K562 (cell line): Measurements from ENCODE around the gene CHD3. TPM values are rescaled to one million over a fixed set of nuclear protein-coding genes. Genes with fewer than 3 reads are reported as not detected.

ENCODE experiments used
- ATAC-seq: fragments of 200-7000 bp; cut with Tn5 transposase; 3 replicates; pipeline ENCODE4 v1.9.1; 2020; ENCODE audit warnings: moderate library complexity
- BruUV-seq: library from RNA; stranded (reverse); fragments of 400-500 nt; replicated peaks from 2 replicates; lab custom pipeline; 2021; lab: Mats Ljungman, UMichigan
- CTCF ChIA-PET: fragments of 300-600 bp; formaldehyde crosslinking; extraction: SDS; loops from one replicate; lab custom pipeline; 2021; ENCODE audit warnings: low intra/inter-chr PET ratio; lab: Yijun Ruan, JAX
- POLR2A ChIA-PET: fragments of 300-600, 350-650 bp; sonication (Branson Sonifier 250); formaldehyde crosslinking; extraction: SDS; loops from one replicate; lab custom pipeline; 2021; ENCODE audit warnings: antibody characterized with exemption, inconsistent platforms; lab: Yijun Ruan, JAX
- DNase-seq, 4 experiments: peaks; one replicate each; pipeline versions ENCODE4 v3.0.0 to v3.0.0-alpha.2; 2011 to 2018; ENCODE audit warnings: low spot score in 3 of 4, mixed read lengths in 3 of 4; ENCODE audit errors: extremely low read depth in 1 of 4
- FAIRE-seq: peaks from 2 replicates; lab custom pipeline; 2011; peaks lifted over from hg19 to GRCh38; lab: Jason Lieb, UNC
- H2AFZ ChIP-seq: 2 replicates; pipeline ENCODE4 v1.6.0; 2011; ENCODE audit warnings: low read depth, low read length, control low read depth, inconsistent platforms
- H3K27ac ChIP-seq: fragments of 200-600 bp; 3 replicates; pipeline ENCODE4 v1.8.0; 2011; ENCODE audit warnings: low read depth, mild to moderate bottlenecking, control low read depth, inconsistent platforms, low read length, moderate library complexity, mixed read lengths; ENCODE audit errors: extremely low read depth
- H3K27me3 ChIP-seq, 2 experiments: fragments of 300-600 bp in 1 of 2; 2 replicates in 1 of 2; 3 replicates in 1 of 2; pipeline versions ENCODE4 v1.6.0 to v1.8.0; 2011; ENCODE audit warnings: inconsistent platforms in 2 of 2, low read length in 2 of 2, mild to moderate bottlenecking in 1 of 2, mixed read lengths in 1 of 2, moderate library complexity in 1 of 2; ENCODE audit not compliant: control insufficient read depth in 2 of 2, insufficient read depth in 2 of 2
- H3K36me3 ChIP-seq: fragments of 300-600 bp; 3 replicates; pipeline ENCODE4 v1.8.0; 2011; ENCODE audit warnings: mild to moderate bottlenecking, low read length, inconsistent platforms; ENCODE audit not compliant: control insufficient read depth, insufficient read depth
- H3K4me1 ChIP-seq, 2 experiments: fragments of 200-600 bp in 1 of 2; replicated peaks in 1 of 2; 2 replicates in 1 of 2; 3 replicates in 1 of 2; pipeline versions ENCODE4 v1.5.1 to v1.8.0; 2011; ENCODE audit warnings: inconsistent platforms in 2 of 2, low read length in 2 of 2, mild to moderate bottlenecking in 1 of 2, mixed read lengths in 1 of 2, moderate library complexity in 1 of 2; ENCODE audit not compliant: control insufficient read depth in 2 of 2, insufficient read depth in 2 of 2
- H3K4me2 ChIP-seq: 2 replicates; pipeline ENCODE4 v1.6.1; 2011; ENCODE audit warnings: low read length, control low read depth, inconsistent platforms, mixed read lengths; ENCODE audit not compliant: insufficient read depth
- H3K4me3 ChIP-seq: fragments of 200-600 bp; sonication (generic), shearing (Covaris generic); 2 replicates; pipeline ENCODE4 v1.5.1; 2016; ENCODE audit warnings: control low read depth, inconsistent platforms
- H3K79me2 ChIP-seq: fragments of 200-600 bp; 3 replicates; pipeline ENCODE4 v1.8.0; 2011; ENCODE audit warnings: low read length, inconsistent platforms; ENCODE audit not compliant: control insufficient read depth, insufficient read depth
- H3K9ac ChIP-seq, 2 experiments: 2 replicates each; pipeline versions ENCODE4 v1.6.0 to v1.6.1; 2011; ENCODE audit warnings: low read depth in 2 of 2, low read length in 2 of 2, control low read depth in 1 of 2, inconsistent platforms in 1 of 2, mild to moderate bottlenecking in 1 of 2, mixed read lengths in 1 of 2; ENCODE audit not compliant: insufficient read depth in 1 of 2
- H3K9me1 ChIP-seq: one replicate; pipeline ENCODE4 v1.6.0; 2011; ENCODE audit warnings: inconsistent platforms, mild to moderate bottlenecking, low read length, moderate library complexity; ENCODE audit not compliant: control insufficient read depth, insufficient read depth
- H3K9me3 ChIP-seq: replicated peaks from 2 replicates; pipeline ENCODE4 v1.5.1; 2011; ENCODE audit warnings: low read depth, low read length, inconsistent platforms; ENCODE audit not compliant: control insufficient read depth, insufficient read depth
- H4K20me1 ChIP-seq: replicated peaks from 2 replicates; pipeline ENCODE4 v1.6.1; 2011; ENCODE audit warnings: low read length, inconsistent platforms, mixed read lengths; ENCODE audit not compliant: control insufficient read depth, insufficient read depth
- GABPB2 ChIP-seq: fragments of 250-450 bp; sonication (Bioruptor Pico); conservative IDR thresholded peaks from 2 replicates; pipeline ENCODE4 v1.5.1; 2021; ENCODE audit warnings: mild to moderate bottlenecking
- NR2C1 ChIP-seq, 2 experiments: fragments of 450-650 bp; IDR thresholded peaks; 2 replicates each; pipeline ENCODE4 v1.6.1; 2017; ENCODE audit warnings: mild to moderate bottlenecking in 2 of 2, antibody characterized with exemption in 1 of 2, inconsistent platforms in 1 of 2, missing compliant biosample characterization in 1 of 2, missing genetic modification characterization in 1 of 2
- POLR2G ChIP-seq: fragments of 200-400 bp; formaldehyde crosslinking; IDR thresholded peaks from 2 replicates; pipeline ENCODE4 v1.6.1; 2017; ENCODE audit warnings: low read depth, mild to moderate bottlenecking, antibody characterized with exemption, low read length, moderate library complexity
- RBFOX2 ChIP-seq: fragments of 200-400 bp; formaldehyde crosslinking; IDR thresholded peaks from 2 replicates; pipeline ENCODE4 v1.6.1; 2017; ENCODE audit warnings: low read depth, mild to moderate bottlenecking, low read length, moderate library complexity
- WGBS: fragments of 100-300 bp; shearing (Covaris generic); methylation state at CpG from one replicate; pipeline ENCODE4 v1.1.6; 2016; ENCODE audit warnings: low coverage, mixed read lengths; ENCODE audit not compliant: insufficient coverage; ENCODE audit errors: missing lambda C conversion rate; 5-methylcytosine and 5-hydroxymethylcytosine counted together
- in situ Hi-C: fragments of 300-500 bp; cut with MboI; formaldehyde crosslinking; loops from 4 replicates; pipeline ENCODE4 v1.15.0; 2018; ENCODE audit warnings: inconsistent platforms, mixed read lengths
- intact Hi-C: fragments of 100-400 bp; cut with micrococcal nuclease; formaldehyde crosslinking; loops from 2 replicates; pipeline ENCODE4 v1.14.2; 2022
- polyA plus RNA-seq, 8 experiments: library from polyadenylated mRNA; depleted of rRNA in 4 of 8; stranded (reverse) in 5 of 8; unstranded in 3 of 8; fragments of >200 nt; fragmentation: Nextera tagmentation in 2 of 8; fragmentation: Illumina TruSeq in 1 of 8; extraction: Ambion mirVana in 2 of 8; extraction: Trizol in 1 of 8; gene quantifications; 2 replicates each; pipeline versions ENCODE4 v1.2.1 to v1.2.3, GENCODE V29; 2011 to 2014; ENCODE audit warnings: inconsistent platforms in 1 of 8, missing spikeins in 1 of 8
- total RNA-seq, 7 experiments: library from RNA; depleted of rRNA in 6 of 7; stranded (reverse); fragments of >200 nt in 6 of 7; fragmentation: Illumina TruSeq in 2 of 7; extraction: Trizol in 2 of 7; gene quantifications; 2 replicates each; pipeline versions ENCODE4 v1.2.1 to v1.2.3, GENCODE V29; 2011 to 2021; ENCODE audit warnings: low replicate concordance in 1 of 7

Gene CHD3
- total and polyA plus RNA-seq, 9 of the 15 experiments (the other 6 are each of a cell fraction or from before 2014, with no cell fraction given): 0.39 to 38.2 (median 21.2) TPM

GRCh38 chr17:7846765-7847661 is 41.6 kb upstream of the CHD3 start:
- H2AFZ ChIP-seq: no peak overlapping the region
- in situ Hi-C loops (no loop called here), intact Hi-C loops (no loop called here)
- no TSS peak for BruUV-seq
- H3K4me3 ChIP-seq: no peak overlapping the region
- no peaks in the 10 kb centered on the region for H3K9me3 ChIP-seq
- H3K27me3 ChIP-seq: no peaks in the 10 kb centered on the region
- peaks cover 37% of the 10 kb centered on the region for H3K79me2 ChIP-seq
- POLR2A ChIA-PET: interaction anchor here (1.7 kb wide), 1 partner anchor 9 kb away, joined by 7 read pairs; the partner anchor contains the start of gene NAA38
- peaks cover 59% of the 10 kb centered on the region; the same call in 2 of the 3 replicates for H3K36me3 ChIP-seq
- H3K9ac ChIP-seq: no peak overlapping the region
- FAIRE-seq (no peak), DNase-seq (no peak), ATAC-seq (no peak)
- TF ChIP-seq RBFOX2 (peak; percentile 36), POLR2G (peak; percentile 47; the same call in 1 of the 2 replicates), NR2C1 (IDR thresholded peaks at IDR 0.05) (peak; percentile 60), NR2C1 (tag; IDR thresholded peaks at IDR 0.05) (no peak), GABPB2 (CRISPR knock-in tag) (no peak)
- peaks cover 3% of the 10 kb centered on the region for H3K9me1 ChIP-seq
- peaks cover 0 to 41% of the 10 kb centered on the region in 2 experiments; a peak in 3 of 5 replicates for H3K4me1 ChIP-seq
- CTCF ChIA-PET: no interaction called here
- 91% methylated on average over 6 of the region's 34 CpGs for WGBS
- H3K4me2 ChIP-seq: no peak overlapping the region
- H4K20me1 ChIP-seq: peaks cover 4% of the 10 kb centered on the region; the same call in 1 of the 2 replicates
- H3K27ac ChIP-seq: no peak overlapping the region
